Tibial nerve (tissue), 4 donors: ENCODE measurements around the gene TMEM239. TPM values are rescaled to one million over a fixed set of nuclear protein-coding genes. Genes with fewer than 3 reads are reported as not detected.
A peak's percentile ranks its signal among the peaks of the same experiment; 100 is the strongest.

Experiments
- DNase-seq, 2 donors: peaks; one replicate each; pipeline ENCODE4 v3.0.0-alpha.2; 2019; ENCODE audit warnings: low spot score in 2 of 2
- H3K27ac ChIP-seq, 4 donors: fragments of 200-600 bp; sonication (generic) in 3 of 4; one replicate each; pipeline ENCODE4 v1.5.1; 2017 to 2019; ENCODE audit warnings: mild to moderate bottlenecking in 1 of 4
- H3K27me3 ChIP-seq, 2 donors: fragments of 200-600 bp; sonication (generic) in 1 of 2; one replicate each; pipeline versions ENCODE4 v1.5.1 to v1.6.0; 2017 to 2019
- H3K36me3 ChIP-seq, 3 donors: fragments of 200-600 bp; sonication (generic); one replicate each; pipeline ENCODE4 v1.5.1; 2018 to 2019
- H3K4me1 ChIP-seq, 4 donors: fragments of 200-600 bp; sonication (generic) in 3 of 4; one replicate each; pipeline ENCODE4 v1.5.1; 2017 to 2019
- H3K4me3 ChIP-seq, 4 donors: fragments of 200-600 bp; sonication (generic) in 3 of 4; one replicate each; pipeline ENCODE4 v1.5.1; 2017 to 2019; ENCODE audit warnings: mild to moderate bottlenecking in 1 of 4, moderate library complexity in 1 of 4
- H3K9me3 ChIP-seq, 4 donors: fragments of 200-600 bp; sonication (generic) in 3 of 4; one replicate each; pipeline ENCODE4 v1.5.1; 2017 to 2019
- CTCF ChIP-seq, 5 experiments: fragments of 200-600 bp in 3 of 5; fragments of 450-650 bp in 2 of 5; sonication (generic) in 3 of 5; IDR thresholded peaks; one replicate each; pipeline ENCODE4 v1.5.1; 2016 to 2019; ENCODE audit warnings: antibody characterized with exemption in 5 of 5, mild to moderate bottlenecking in 3 of 5, moderate library complexity in 2 of 5
- EP300 ChIP-seq, 2 donors: sonication (generic); formaldehyde crosslinking; IDR thresholded peaks; one replicate each; pipeline ENCODE4 v1.6.1; 2017; ENCODE audit warnings: antibody characterized with exemption in 2 of 2, mild to moderate bottlenecking in 1 of 2
- POLR2A ChIP-seq, 2 donors: fragments of 450-650 bp; IDR thresholded peaks; one replicate each; pipeline ENCODE4 v1.6.1; 2017; ENCODE audit warnings: antibody characterized with exemption in 2 of 2, mild to moderate bottlenecking in 2 of 2, moderate library complexity in 2 of 2
- WGBS, 2 donors: methylation state at CpG; one replicate each; pipeline ENCODE4 v1.1.5; 2018; 5-methylcytosine and 5-hydroxymethylcytosine counted together
- total RNA-seq, 4 donors: library from RNA; depleted of rRNA; stranded (reverse); fragments of >200 nt; gene quantifications; one replicate each; pipeline ENCODE4 v1.1.0, GENCODE V29; 2016

Gene TMEM239
- total RNA-seq, 4 donors from 2014 or later: not detected

GRCh38 chr20:2838170-2838797 lies 22.1 kb downstream of the TMEM239 start:
- Histone ChIP-seq H3K4me3 (no peak overlapping the region), H3K9me3 (no peaks in the 10 kb centered on the region), H3K36me3 (peaks cover 0 to 43% (median 0%) of the 10 kb centered on the region in 3 donors), H3K27ac (no peak overlapping the region), H3K4me1 (peaks cover 0 to 26% (median 8%) of the 10 kb centered on the region in 4 donors), H3K27me3 (no peaks in the 10 kb centered on the region)
- TF ChIP-seq EP300 (IDR thresholded peaks at IDR 0.05) (no peak), CTCF (IDR thresholded peaks at IDR 0.05) (no peak), POLR2A (IDR thresholded peaks at IDR 0.05) (no peak)
- no peak for DNase-seq
- WGBS, 2 donors: 96 to 98% methylated on average over 18 to 19 of the region's 19 CpGs

- H3K4me3 ChIP-seq: no peak overlapping the region
- 93% methylated on average over 15 of the region's 15 CpGs for WGBS, 2 donors
- no peaks in the 10 kb centered on the region for H3K27me3 ChIP-seq
- no peak for DNase-seq
- no peak for TF ChIP-seq CTCF (IDR thresholded peaks at IDR 0.05)
- no peak for TF ChIP-seq POLR2A (IDR thresholded peaks at IDR 0.05)
- TF ChIP-seq EP300 (IDR thresholded peaks at IDR 0.05): no peak
- H3K4me1 ChIP-seq: peaks cover 0 to 26% (median 8%) of the 10 kb centered on the region in 4 donors
- no peaks in the 10 kb centered on the region for H3K9me3 ChIP-seq
- H3K27ac ChIP-seq: no peak overlapping the region
- peaks cover 0 to 51% (median 0%) of the 10 kb centered on the region in 3 donors for H3K36me3 ChIP-seq
Observed at GRCh38 chr20:2838847-2839671, 22.9 kb downstream of the TMEM239 start.

- peak overlapping the region in 3 of 4 donors; percentile 94 to 96 (median 95) for H3K27ac ChIP-seq
- no peaks in the 10 kb centered on the region for H3K27me3 ChIP-seq
- WGBS, 2 donors: 70 to 90% methylated on average over 8 to 21 of the region's 21 CpGs
- peaks cover 0 to 50% (median 0%) of the 10 kb centered on the region in 3 donors for H3K36me3 ChIP-seq
- TF ChIP-seq EP300 (IDR thresholded peaks at IDR 0.05): no peak
- TF ChIP-seq CTCF (IDR thresholded peaks at IDR 0.05): no peak
- no peak for TF ChIP-seq POLR2A (IDR thresholded peaks at IDR 0.05)
- no peak for DNase-seq
- H3K4me1 ChIP-seq: peaks cover 0 to 26% (median 8%) of the 10 kb centered on the region in 4 donors
- H3K9me3 ChIP-seq: no peaks in the 10 kb centered on the region
- H3K4me3 ChIP-seq: peak overlapping the region; percentile 75 to 99 (median 80)
Observed at GRCh38 chr20:2839732-2840137, 23.6 kb downstream of the TMEM239 start.

GRCh38 chr20:2840138-2840966 lies 24.2 kb downstream of the TMEM239 start, which contains the start of the genes PCED1A and VPS16:
Gene PCED1A, minus strand, starts transcription at chr20:2840655. Its CDS starts 743 bp downstream, at chr20:2839912.
Gene VPS16, plus strand, starts transcription at chr20:2840745. Its CDS starts 30 bp downstream, at chr20:2840775.
- no peaks in the 10 kb centered on the region for H3K27me3 ChIP-seq
- peaks cover 0 to 26% (median 8%) of the 10 kb centered on the region in 4 donors for H3K4me1 ChIP-seq
- peak within 1 kb of the TSS; percentile 75 to 99 (median 80) for H3K4me3 ChIP-seq
- peak within 1 kb of the TSS; percentile 86 to 96 (median 94) for H3K27ac ChIP-seq
- 3% methylated on average over 19 to 71 of the region's 98 CpGs for WGBS, 2 donors
- peak; percentile 70 to 74 for DNase-seq
- H3K9me3 ChIP-seq: no peaks in the 10 kb centered on the region
- H3K36me3 ChIP-seq: peaks cover 0 to 44% (median 0%) of the 10 kb centered on the region in 3 donors
- TF ChIP-seq EP300 (IDR thresholded peaks at IDR 0.05): peak in 1 of 2 donors; percentile 83
- no peak for TF ChIP-seq CTCF (IDR thresholded peaks at IDR 0.05)
- peak in 1 of 2 donors; percentile 52 for TF ChIP-seq POLR2A (IDR thresholded peaks at IDR 0.05)
